Activated naive CD4-positive, alpha-beta T cell treated with anti-CD3 and anti-CD28 coated beads for 36 hours (primary cell): ENCODE results near the gene TLR10. TPM values are rescaled to one million over a fixed set of nuclear protein-coding genes. Genes with fewer than 3 reads are reported as not detected.

Source experiments
- CTCF ChIA-PET: fragments of 350-600 bp; sonication (Branson Sonifier 250); formaldehyde crosslinking; loops from one replicate; lab custom pipeline; 2021; ENCODE audit warnings: antibody characterized with exemption; lab: Charles Lee
- DNase-seq: peaks from one replicate; pipeline ENCODE4 v3.0.0-alpha.2; 2020
- H3K27ac Mint-ChIP-seq: one replicate; pipeline ENCODE4 v1.8.0; 2021; ENCODE audit warnings: mild to moderate bottlenecking, mixed read lengths
- H3K27me3 Mint-ChIP-seq: one replicate; pipeline ENCODE4 v1.8.0; 2021; ENCODE audit warnings: low read depth, mixed read lengths
- H3K36me3 Mint-ChIP-seq: one replicate; pipeline ENCODE4 v1.8.0; 2021; ENCODE audit warnings: low read depth, mixed read lengths
- H3K4me1 Mint-ChIP-seq: one replicate; pipeline ENCODE4 v1.8.0; 2021; ENCODE audit warnings: low read depth, mixed read lengths
- H3K4me3 Mint-ChIP-seq: one replicate; pipeline ENCODE4 v1.8.0; 2021; ENCODE audit warnings: mild to moderate bottlenecking, moderate library complexity, mixed read lengths
- H3K9me3 Mint-ChIP-seq: one replicate; pipeline ENCODE4 v1.8.0; 2021; ENCODE audit warnings: mixed read lengths
- intact Hi-C: fragments of 100-400 bp; cut with micrococcal nuclease; formaldehyde crosslinking; loops from one replicate; pipeline ENCODE4 v1.15.1; 2023
- total RNA-seq, 2 experiments: library from RNA; stranded (reverse); gene quantifications; one replicate each; pipeline ENCODE4 v1.2.3, GENCODE V29; 2021

Gene TLR10
- total RNA-seq, 2 experiments from 2014 or later: 0.12 to 0.17 TPM

DNA sequence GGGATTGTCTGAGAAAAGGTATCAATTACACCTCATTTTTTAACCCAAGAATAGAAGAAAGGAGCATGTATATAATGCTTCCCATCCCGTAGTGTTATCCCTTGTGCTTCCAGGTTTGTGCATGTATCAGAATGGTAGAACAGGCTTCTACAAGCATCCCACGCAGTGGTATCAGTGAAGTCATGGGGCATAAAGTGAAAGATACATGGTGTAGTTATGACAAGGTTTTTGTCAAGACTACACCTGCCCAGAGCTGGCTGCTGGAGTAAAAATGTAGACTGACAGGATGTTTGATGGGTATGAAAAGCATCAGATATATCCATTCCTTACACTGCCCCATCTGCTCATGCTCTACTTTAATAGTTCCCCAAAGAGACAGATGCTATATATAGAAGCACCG, 12.3 kb upstream of the TLR10 start:
- Mint-ChIP-seq H3K9me3 (peaks cover 41% of the 10 kb centered on the region), H3K4me3 (no peak overlapping the region), H3K4me1 (peaks cover 3% of the 10 kb centered on the region), H3K27ac (no peak overlapping the region), H3K36me3 (peaks cover 31% of the 10 kb centered on the region), H3K27me3 (no peaks in the 10 kb centered on the region)
- no peak for DNase-seq
- intact Hi-C loops: no loop called here
- CTCF ChIA-PET: interaction anchor here (0.6 to 1.7 kb wide), 6 partner anchors 11 to 99 kb away, joined by 3 to 7 read pairs (median 4); partner anchors contain the start of gene TLR10

DNA sequence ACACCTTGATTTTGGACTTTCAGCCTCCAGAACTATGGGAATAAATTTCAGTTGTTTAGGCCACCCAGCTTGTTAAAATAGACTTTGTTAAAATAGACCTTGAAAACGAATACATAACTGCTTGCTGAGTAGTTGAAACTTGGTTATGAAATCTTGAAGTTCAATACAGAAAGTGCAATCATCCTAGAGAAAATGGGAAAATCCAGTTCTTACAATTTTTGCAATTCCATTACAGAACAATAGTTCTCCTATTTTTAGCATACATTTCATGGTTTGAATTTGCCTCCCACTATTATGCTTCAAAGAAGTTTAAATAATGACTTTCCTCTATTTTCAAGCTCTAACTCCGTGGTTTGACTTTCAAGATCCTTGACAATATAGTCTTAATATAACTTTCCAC, 11.3 kb upstream of the TLR10 start:
- Mint-ChIP-seq H3K27ac (no peak overlapping the region), H3K36me3 (peaks cover 22% of the 10 kb centered on the region), H3K27me3 (no peaks in the 10 kb centered on the region), H3K9me3 (peaks cover 39% of the 10 kb centered on the region), H3K4me1 (peaks cover 3% of the 10 kb centered on the region), H3K4me3 (no peak overlapping the region)
- CTCF ChIA-PET: interaction anchor here (1.0 to 1.7 kb wide), 4 partner anchors 10 to 100 kb away, joined by 3 to 6 read pairs (median 4); partner anchors contain the start of gene TLR10
- no peak for DNase-seq
- intact Hi-C loops: no loop called here

DNA sequence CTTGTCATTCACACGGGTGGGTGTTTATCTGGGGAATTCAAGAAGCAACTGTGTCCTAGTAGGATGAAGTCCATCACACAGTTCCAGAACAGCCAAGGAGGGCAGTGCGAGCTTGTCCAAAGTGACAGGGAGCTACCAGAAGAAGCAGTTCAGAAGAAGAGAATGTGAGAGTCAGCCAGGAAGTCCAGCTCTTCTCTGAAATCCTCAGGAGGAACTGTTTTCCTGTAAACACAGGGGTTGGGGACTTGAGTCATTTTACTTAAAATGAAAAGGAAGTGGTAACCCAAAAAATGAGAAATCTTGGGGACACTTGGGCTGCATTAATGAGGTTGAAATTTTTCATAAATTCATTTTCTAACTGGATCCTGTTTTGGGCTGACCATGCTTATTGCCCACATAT, 8.2 kb upstream of the TLR10 start:
- Mint-ChIP-seq H3K36me3 (peaks cover 8% of the 10 kb centered on the region), H3K9me3 (peaks cover 29% of the 10 kb centered on the region), H3K27ac (no peak overlapping the region), H3K4me3 (no peak overlapping the region), H3K27me3 (no peaks in the 10 kb centered on the region), H3K4me1 (peaks cover 3% of the 10 kb centered on the region)
- CTCF ChIA-PET: interaction anchor here (1.5 to 1.7 kb wide), 2 partner anchors 9 to 32 kb away, joined by 6 to 7 read pairs; partner anchors contain the start of gene TLR10
- DNase-seq: no peak
- intact Hi-C loops: no loop called here

DNA sequence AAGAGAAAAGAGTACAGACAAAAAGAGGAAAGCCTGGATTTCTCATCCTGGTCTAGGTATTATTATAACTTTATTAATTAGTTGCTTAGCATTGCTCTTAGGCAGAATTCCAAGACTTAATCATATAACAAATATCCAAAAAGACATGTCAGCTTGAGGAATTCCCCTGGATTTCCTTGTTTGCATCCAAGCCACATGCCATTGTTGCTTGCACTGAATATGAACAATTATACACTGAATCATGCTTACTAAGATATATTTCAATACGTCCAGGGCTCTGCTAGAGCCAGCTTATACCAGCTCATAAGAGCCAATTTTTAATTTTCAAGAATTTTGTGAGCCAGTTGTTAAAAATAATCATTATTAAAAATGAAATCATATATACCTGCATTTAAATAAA, 5.5 kb upstream of the TLR10 start:
- no peak overlapping the region for H3K27ac Mint-ChIP-seq
- peaks cover 1% of the 10 kb centered on the region for H3K36me3 Mint-ChIP-seq
- intact Hi-C loops: no loop called here
- no peak overlapping the region for H3K4me3 Mint-ChIP-seq
- CTCF ChIA-PET: interaction anchor here (2.5 kb wide), 1 partner anchor 28 kb away, joined by 9 read pairs; no protein-coding TSS in a partner anchor
- H3K27me3 Mint-ChIP-seq: no peaks in the 10 kb centered on the region
- no peak for DNase-seq
- H3K9me3 Mint-ChIP-seq: peaks cover 16% of the 10 kb centered on the region
- peaks cover 3% of the 10 kb centered on the region for H3K4me1 Mint-ChIP-seq

DNA sequence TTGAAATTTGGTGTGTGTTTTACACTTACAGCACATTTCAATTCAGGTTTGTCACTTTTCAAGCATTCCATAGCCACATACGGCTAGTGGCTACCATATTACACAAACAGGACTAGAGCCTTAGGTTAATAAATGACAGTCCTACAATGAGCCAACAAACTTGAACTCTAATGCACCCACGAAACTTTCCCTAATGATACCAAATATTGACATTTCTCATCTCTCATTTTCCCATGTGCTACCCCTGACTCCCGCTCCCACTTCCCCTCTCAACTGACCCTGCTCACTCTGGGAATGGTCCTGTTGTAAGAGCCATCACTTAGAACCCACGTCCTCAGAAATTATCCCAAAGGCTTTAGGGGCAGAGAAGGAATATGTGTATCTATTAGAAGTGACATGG, 4.9 kb upstream of the TLR10 start:
- no peak for DNase-seq
- intact Hi-C loops: no loop called here
- Mint-ChIP-seq H3K4me3 (no peak overlapping the region), H3K27ac (no peak overlapping the region), H3K4me1 (peaks cover 4% of the 10 kb centered on the region), H3K27me3 (no peaks in the 10 kb centered on the region), H3K36me3 (peaks cover 1% of the 10 kb centered on the region), H3K9me3 (peaks cover 14% of the 10 kb centered on the region)
- CTCF ChIA-PET: no interaction called here

DNA sequence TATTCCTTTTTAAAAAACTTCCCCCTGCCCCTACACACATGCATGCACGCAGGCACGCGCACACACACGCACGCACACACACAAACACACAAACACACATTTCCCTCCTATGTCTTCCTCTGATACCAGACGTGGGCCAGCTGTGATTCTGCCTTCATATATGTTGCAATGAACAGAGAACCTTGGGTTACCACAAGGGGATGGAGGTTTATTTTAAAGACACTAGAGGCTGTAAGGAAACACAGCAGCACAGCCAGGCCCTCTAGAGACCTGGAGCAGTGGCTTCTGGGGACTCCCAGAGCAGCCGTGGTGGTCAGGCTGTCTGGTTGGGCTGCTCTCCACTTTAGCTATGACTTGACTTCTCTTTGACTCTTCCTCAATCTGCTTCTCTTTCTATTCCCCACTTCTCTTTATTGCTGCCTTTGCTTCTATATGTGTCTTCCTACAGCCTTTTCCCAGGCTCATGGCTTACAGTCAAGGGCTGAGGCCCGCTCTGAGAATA, 3.2 kb upstream of the TLR10 start:
- Mint-ChIP-seq H3K9me3 (peaks cover 8% of the 10 kb centered on the region), H3K36me3 (peaks cover 1% of the 10 kb centered on the region), H3K4me3 (no peak overlapping the region), H3K27me3 (no peaks in the 10 kb centered on the region), H3K4me1 (peaks cover 5% of the 10 kb centered on the region), H3K27ac (no peak overlapping the region)
- no peak for DNase-seq
- CTCF ChIA-PET: interaction anchor here (1.0 to 8.1 kb wide), 3 partner anchors 18 to 396 kb away, joined by 4 to 127 read pairs (median 4); partner anchors contain the start of genes TLR1 and WDR19
- intact Hi-C loops: no loop called here

DNA sequence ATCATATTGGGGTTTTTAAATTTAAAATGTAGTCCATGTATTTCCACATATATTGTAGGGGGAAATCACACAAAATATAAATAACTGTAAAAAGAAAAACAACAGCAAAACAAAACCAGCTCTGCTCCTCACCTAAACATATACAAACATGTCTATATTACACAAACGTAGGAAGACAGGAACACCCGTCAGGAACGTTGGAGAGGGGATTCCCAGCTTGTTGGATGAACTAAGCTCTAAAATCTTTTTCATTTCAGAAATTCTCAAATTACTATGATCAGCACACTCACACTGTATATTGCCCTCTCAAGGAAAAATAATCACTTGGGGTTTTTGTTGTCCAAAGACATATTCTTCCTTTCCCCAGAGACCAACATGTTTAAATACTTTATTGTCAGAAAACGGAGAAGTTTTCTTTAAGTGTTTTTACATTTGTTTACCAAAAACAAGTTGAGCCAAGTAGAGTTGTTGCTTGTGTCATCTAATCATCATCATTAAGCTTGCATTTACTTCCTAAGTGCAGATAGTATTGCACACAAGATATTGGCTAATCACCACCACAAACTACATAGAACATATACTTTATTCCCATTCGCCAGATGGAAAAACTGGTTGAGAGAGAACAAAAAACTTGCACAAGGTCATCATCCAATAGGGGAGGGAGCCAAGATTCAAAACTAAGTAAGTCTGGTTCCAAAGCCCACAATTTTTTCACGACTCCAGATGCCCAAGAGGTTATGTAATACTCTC, 2.4 kb upstream of the TLR10 start:
- Mint-ChIP-seq H3K27me3 (no peaks in the 10 kb centered on the region), H3K27ac (no peak overlapping the region), H3K36me3 (peaks cover 1% of the 10 kb centered on the region), H3K4me3 (no peak overlapping the region), H3K4me1 (peaks cover 4% of the 10 kb centered on the region), H3K9me3 (peaks cover 6% of the 10 kb centered on the region)
- intact Hi-C loops: no loop called here
- CTCF ChIA-PET: interaction anchor here (0.7 to 8.1 kb wide), 4 partner anchors 19 to 671 kb away, joined by 3 to 127 read pairs (median 4); partner anchors contain the start of genes TLR1 and WDR19
- no peak for DNase-seq

DNA sequence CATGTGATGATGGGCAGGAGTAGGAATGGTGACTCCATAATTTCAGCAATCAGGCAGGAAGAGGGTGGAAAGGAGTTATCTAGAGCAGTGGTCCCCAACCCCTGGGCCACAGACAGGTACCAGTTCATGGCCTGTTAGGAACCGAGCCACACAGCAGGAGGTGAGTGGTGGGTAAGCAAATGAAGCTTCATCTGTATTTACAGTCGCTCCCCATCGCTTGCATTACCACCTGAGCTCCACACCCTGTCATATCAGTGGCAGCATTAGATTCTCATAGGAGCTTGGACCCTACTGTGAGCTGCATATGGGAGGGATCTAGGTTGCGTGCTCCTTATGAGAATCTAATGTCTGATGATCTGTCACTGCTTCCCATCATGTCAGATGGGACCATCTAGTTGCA, 1.4 kb upstream of the TLR10 start:
- intact Hi-C loops: no loop called here
- CTCF ChIA-PET: interaction anchor here (0.6 to 8.1 kb wide), 4 partner anchors 11 to 77 kb away, joined by 3 to 127 read pairs (median 9); no protein-coding TSS in a partner anchor
- no peak for DNase-seq

DNA sequence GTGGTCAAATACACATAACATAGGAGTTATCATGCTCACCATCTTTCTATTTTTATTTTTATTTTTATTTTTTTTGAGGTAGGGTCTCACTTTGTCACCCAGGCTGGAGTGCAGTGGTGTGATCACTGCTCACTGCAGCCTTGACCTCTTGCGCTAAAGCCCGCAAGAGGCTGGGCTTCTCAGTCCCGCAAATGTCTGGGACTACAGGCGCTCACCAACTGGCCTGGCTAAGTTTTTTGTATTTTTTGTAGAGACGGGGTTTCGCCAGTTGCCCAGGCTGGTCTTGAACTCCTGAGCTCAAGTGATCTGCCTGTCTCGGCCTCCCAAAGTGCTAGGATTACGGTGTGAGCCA, 295 bp upstream of the TLR10 start:
- no peak overlapping the region for H3K27ac Mint-ChIP-seq
- CTCF ChIA-PET: interaction anchor here (0.6 to 8.1 kb wide), 33 partner anchors 10 to 905 kb away, joined by 3 to 127 read pairs (median 4); partner anchors contain the start of gene TLR1
- H3K27me3 Mint-ChIP-seq: no peaks in the 10 kb centered on the region
- H3K9me3 Mint-ChIP-seq: no peaks in the 10 kb centered on the region
- no peak for DNase-seq
- no peak overlapping the region for H3K4me3 Mint-ChIP-seq
- intact Hi-C loops: loop anchor here (1.0 kb wide), 2 partner anchors 24 to 604 kb away; no protein-coding TSS in a partner anchor
- H3K36me3 Mint-ChIP-seq: no peaks in the 10 kb centered on the region
- H3K4me1 Mint-ChIP-seq: peaks cover 4% of the 10 kb centered on the region

More for the DNA sequence above, 1.4 kb upstream of the TLR10 start:
- H3K4me1 Mint-ChIP-seq: peaks cover 4% of the 10 kb centered on the region
- H3K27ac Mint-ChIP-seq: no peak overlapping the region
- no peak overlapping the region for H3K4me3 Mint-ChIP-seq
- H3K36me3 Mint-ChIP-seq: no peaks in the 10 kb centered on the region
- H3K27me3 Mint-ChIP-seq: no peaks in the 10 kb centered on the region
- no peaks in the 10 kb centered on the region for H3K9me3 Mint-ChIP-seq

DNA sequence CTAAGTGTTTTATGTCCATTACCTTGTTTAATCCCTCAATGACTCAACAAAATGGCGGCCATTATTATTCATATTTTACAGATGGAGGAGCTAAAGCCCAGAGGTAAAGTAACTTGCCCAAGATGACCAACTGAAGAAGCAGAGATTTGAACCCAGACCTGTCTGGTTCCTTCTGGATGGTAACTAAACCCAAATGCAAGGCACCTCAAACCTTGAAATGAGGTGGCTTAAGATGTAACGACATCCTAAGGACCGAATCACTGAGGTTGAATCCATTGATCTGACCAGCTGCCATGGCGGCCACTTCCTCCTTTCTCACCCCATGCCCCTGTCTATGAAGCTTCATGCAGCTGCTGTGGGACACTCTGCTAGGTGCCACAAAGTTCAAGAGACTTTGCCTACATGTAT, 932 bp downstream of the TLR10 start:
- intact Hi-C loops: no loop called here
- Mint-ChIP-seq H3K4me3 (no peak overlapping the region), H3K9me3 (no peaks in the 10 kb centered on the region), H3K27ac (no peak overlapping the region), H3K27me3 (no peaks in the 10 kb centered on the region), H3K4me1 (peaks cover 4% of the 10 kb centered on the region), H3K36me3 (no peaks in the 10 kb centered on the region)
- CTCF ChIA-PET: interaction anchor here (0.5 to 8.1 kb wide), 26 partner anchors 9 to 1190 kb away, joined by 3 to 127 read pairs (median 6); partner anchors contain the start of gene TLR1
- no peak for DNase-seq

DNA sequence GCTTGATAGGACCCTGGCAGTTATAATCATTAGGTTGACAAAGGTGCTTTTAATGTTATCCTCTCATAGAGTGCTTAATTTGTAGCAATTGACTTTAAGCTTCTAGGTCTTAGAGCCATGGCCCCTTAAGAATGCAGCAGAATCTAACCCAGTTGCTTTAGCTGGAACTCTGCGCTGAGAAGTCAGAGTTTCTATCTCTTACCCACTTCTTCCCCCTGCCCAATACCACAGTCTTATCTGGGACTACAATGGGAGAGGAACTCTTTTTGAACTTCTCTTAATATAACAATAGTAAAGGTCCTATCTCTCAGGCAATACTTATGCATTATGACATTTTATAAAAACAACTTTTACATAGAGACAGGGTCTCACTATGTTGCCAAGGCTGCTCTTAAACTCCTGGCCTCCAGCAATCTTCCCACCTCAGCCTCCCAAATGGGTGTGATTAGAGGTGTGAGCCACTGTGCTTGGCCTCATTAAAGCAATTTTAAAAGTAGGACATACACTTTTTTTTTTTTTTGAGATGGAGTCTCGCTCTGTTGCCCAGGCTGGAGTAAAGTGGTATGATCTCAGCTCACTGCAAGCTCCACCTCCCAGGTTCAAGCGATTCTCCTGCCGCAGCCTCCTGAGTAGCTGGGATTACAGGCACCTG, 1.8 kb downstream of the TLR10 start:
- DNase-seq: no peak
- Mint-ChIP-seq H3K4me3 (no peak overlapping the region), H3K9me3 (no peaks in the 10 kb centered on the region), H3K27me3 (no peaks in the 10 kb centered on the region), H3K36me3 (no peaks in the 10 kb centered on the region), H3K4me1 (peaks cover 4% of the 10 kb centered on the region), H3K27ac (no peak overlapping the region)
- CTCF ChIA-PET: interaction anchor here (0.6 to 8.1 kb wide), 14 partner anchors 9 to 882 kb away, joined by 3 to 127 read pairs (median 6); partner anchors contain the start of gene TLR1
- intact Hi-C loops: no loop called here

DNA sequence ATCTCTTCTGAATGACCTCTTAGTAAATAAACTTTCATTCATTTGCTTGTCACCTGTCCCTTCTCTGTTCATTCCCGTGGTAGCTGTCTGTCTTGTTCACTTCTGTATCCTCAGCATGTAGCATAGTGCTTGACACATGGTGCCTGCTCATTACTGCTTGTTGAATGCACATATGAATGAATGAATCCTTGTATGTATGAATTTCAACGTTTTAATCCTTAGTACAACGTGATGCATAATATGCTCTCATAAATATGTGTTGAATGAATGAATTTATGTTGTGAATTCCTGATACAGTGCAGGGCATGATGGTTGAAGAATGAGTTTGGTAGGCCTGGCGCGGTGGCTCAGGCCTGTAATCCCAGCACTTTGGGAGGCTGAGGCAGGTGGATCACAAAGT, 3.0 kb downstream of the TLR10 start:
- Mint-ChIP-seq H3K27ac (no peak overlapping the region), H3K4me1 (peaks cover 4% of the 10 kb centered on the region), H3K27me3 (no peaks in the 10 kb centered on the region), H3K4me3 (no peak overlapping the region), H3K9me3 (no peaks in the 10 kb centered on the region), H3K36me3 (no peaks in the 10 kb centered on the region)
- intact Hi-C loops: no loop called here
- no peak for DNase-seq
- CTCF ChIA-PET: interaction anchor here (0.7 to 8.1 kb wide), 5 partner anchors 8 to 1622 kb away, joined by 4 to 127 read pairs (median 5); no protein-coding TSS in a partner anchor
